ENCODE results near the gene ABHD17C.

Gene ABHD17C

GRCh38 chr15:80674245-80674614 is 20.9 kb upstream of the ABHD17C start:
- H3K4me3 ChIP-seq (ENCODE audit: low read length) = no peak overlapping the region
- no peak for TF ChIP-seq CTCF (conservative IDR thresholded peaks at IDR 0.05; ENCODE audit: low read length)
- peak; percentile 61 for DNase-seq (ENCODE audit: low read depth)

- H3K4me3 ChIP-seq (ENCODE audit: low read length) = no peak overlapping the region
- TF ChIP-seq CTCF (conservative IDR thresholded peaks at IDR 0.05; ENCODE audit: low read length) = no peak
- no peak for DNase-seq (ENCODE audit: low read depth)
These were observed 18.1 kb upstream of the ABHD17C start for GRCh38 chr15:80677041-80677440.

GRCh38 chr15:80679167-80679803 is 15.8 kb upstream of the ABHD17C start:
- DNase-seq (ENCODE audit: low read depth) = no peak
- TF ChIP-seq CTCF (conservative IDR thresholded peaks at IDR 0.05; ENCODE audit: low read length) = no peak
- no peak overlapping the region for H3K4me3 ChIP-seq (ENCODE audit: low read length)

GRCh38 chr15:80679804-80680175 is 15.3 kb upstream of the ABHD17C start:
- TF ChIP-seq CTCF (conservative IDR thresholded peaks at IDR 0.05; ENCODE audit: low read length) = no peak
- no peak for DNase-seq (ENCODE audit: low read depth)
- no peak overlapping the region for H3K4me3 ChIP-seq (ENCODE audit: low read length)

GRCh38 chr15:80682201-80682600 is 12.9 kb upstream of the ABHD17C start:
- no peak for DNase-seq (ENCODE audit: low read depth)
- TF ChIP-seq CTCF (conservative IDR thresholded peaks at IDR 0.05; ENCODE audit: low read length) = no peak
- no peak overlapping the region for H3K4me3 ChIP-seq (ENCODE audit: low read length)

GRCh38 chr15:80684697-80685096 is 10.4 kb upstream of the ABHD17C start:
- no peak overlapping the region for H3K4me3 ChIP-seq (ENCODE audit: low read length)
- TF ChIP-seq CTCF (conservative IDR thresholded peaks at IDR 0.05; ENCODE audit: low read length) = no peak
- no peak for DNase-seq (ENCODE audit: low read depth)

- no peak for TF ChIP-seq CTCF (conservative IDR thresholded peaks at IDR 0.05; ENCODE audit: low read length)
- no peak overlapping the region for H3K4me3 ChIP-seq (ENCODE audit: low read length)
- DNase-seq (ENCODE audit: low read depth) = no peak
These were observed 9.5 kb upstream of the ABHD17C start for GRCh38 chr15:80685628-80686027.

All from AG10803 (cell line).